ENCODE measurements around the gene ZNF763. TPM values are rescaled to one million over a fixed set of nuclear protein-coding genes. Genes with fewer than 3 reads are reported as not detected.

ZNF763 gene
- total RNA-seq, 1 experiment from 2014 or later: 0.77 TPM

GRCh38 chr19:11927227-11927626 lies 37.6 kb upstream of the ZNF763 start:
- no peak overlapping the region for H4K91ac ChIP-seq (ENCODE audit: insufficient read length, low read depth, low read length)
- H3K23me2 ChIP-seq (ENCODE audit: insufficient read length, low read depth, low read length, poor library complexity, severe bottlenecking): peaks cover 12% of the 10 kb centered on the region
- Mint-ChIP-seq H3K4me3 (no peak overlapping the region), H3K27me3 (ENCODE audit: low read depth) (peaks cover 11% of the 10 kb centered on the region), H3K4me1 (peaks cover 20 to 25% of the 10 kb centered on the region in 2 experiments), H3K36me3 (ENCODE audit: insufficient read depth in 1 of 3, low read depth in 3 of 3) (peaks cover 5 to 54% (median 49%) of the 10 kb centered on the region in 3 experiments), H3K27ac (no peak overlapping the region), H3K9me3 (peaks cover 13 to 52% of the 10 kb centered on the region in 2 experiments; a peak in 4 of 5 replicates)
- H4K20me1 ChIP-seq (ENCODE audit: control insufficient read depth, insufficient read depth, insufficient read length): no peaks in the 10 kb centered on the region
- H3K14ac ChIP-seq (ENCODE audit: insufficient read depth, low read length): no peak overlapping the region
- H3K9ac ChIP-seq (ENCODE audit: extremely low read depth, insufficient read length, low read length): no peak overlapping the region
- WGBS (ENCODE audit: extremely low coverage, insufficient read length, low lambda C conversion rate): no CpG with 5 or more reads among the region's 3 CpGs
- no peak overlapping the region for H3K18ac ChIP-seq (ENCODE audit: insufficient read length, low read depth, low read length)
- H2AFZ ChIP-seq (ENCODE audit: low read length): no peak overlapping the region
- no peak overlapping the region for H3K23ac ChIP-seq (ENCODE audit: insufficient read length, low read depth, low read length)
- no peak overlapping the region for H2AK5ac ChIP-seq (ENCODE audit: insufficient read length, low read length)
- H3K4ac ChIP-seq (ENCODE audit: low read depth, low read length): no peak overlapping the region
- no peaks in the 10 kb centered on the region; the same call in 1 of the 2 replicates for H3K4me1 ChIP-seq (ENCODE audit: insufficient read depth, low read length)
- H2BK12ac ChIP-seq (ENCODE audit: insufficient read length, low read depth, low read length): no peak overlapping the region
- H3K27me3 ChIP-seq (ENCODE audit: insufficient read depth, low read length): no peaks in the 10 kb centered on the region
- H3T11ph ChIP-seq (ENCODE audit: low read length): no peak overlapping the region
- no peak overlapping the region for H4K5ac ChIP-seq (ENCODE audit: insufficient read length, low read depth, low read length)
- no peak for DNase-seq
- no peak overlapping the region for H4K8ac ChIP-seq (replicated peaks; ENCODE audit: insufficient read length, low read depth, low read length)
- no peak overlapping the region for H2BK120ac ChIP-seq (ENCODE audit: low read depth, low read length, poor library complexity, severe bottlenecking)
- peaks cover 10% of the 10 kb centered on the region for H3K79me1 ChIP-seq (ENCODE audit: insufficient read depth, low read depth, low read length, poor library complexity, severe bottlenecking)
- no peaks in the 10 kb centered on the region for H3K9me3 ChIP-seq (ENCODE audit: control insufficient read depth, low read depth, low read length)
- H2BK5ac ChIP-seq (ENCODE audit: insufficient read length, low read length): no peak overlapping the region
- no peak overlapping the region for H2BK15ac ChIP-seq (ENCODE audit: low read depth, low read length)
- H3K4me2 ChIP-seq (ENCODE audit: insufficient read depth, insufficient read length, low read length): no peak overlapping the region
- H3K79me2 ChIP-seq (ENCODE audit: insufficient read depth, low read length): no peaks in the 10 kb centered on the region
- H2BK20ac ChIP-seq (ENCODE audit: low read depth, low read length, poor library complexity, severe bottlenecking): no peak overlapping the region
- no peak overlapping the region for H3K56ac ChIP-seq (ENCODE audit: insufficient read length, low read depth, low read length)
- no peak overlapping the region for H3K27ac ChIP-seq (ENCODE audit: insufficient read length, low read depth, low read length)
- TF ChIP-seq CTCF (conservative IDR thresholded peaks at IDR 0.05): no peak

All from H9 (cell line).